Stimulated activated CD4-positive, alpha-beta T cell treated with anti-CD3 and anti-CD28 coated beads, Interleukin-4, amount 100 ng/mL, for 4 hours (primary cell): ENCODE data around the gene LAMC1.

Source experiments
- DNase-seq, 2 experiments: peaks; one replicate each; pipeline ENCODE4 v3.0.0-alpha.2; 2020

Gene LAMC1

GRCh38 chr1:183021405-183022201 is 1.6 kb upstream of the LAMC1 start:
- DNase-seq: no peak

- peak; percentile 12 to 39 for DNase-seq
Measured at GRCh38 chr1:183022202-183023145, 746 bp upstream of the LAMC1 start.

DNA sequence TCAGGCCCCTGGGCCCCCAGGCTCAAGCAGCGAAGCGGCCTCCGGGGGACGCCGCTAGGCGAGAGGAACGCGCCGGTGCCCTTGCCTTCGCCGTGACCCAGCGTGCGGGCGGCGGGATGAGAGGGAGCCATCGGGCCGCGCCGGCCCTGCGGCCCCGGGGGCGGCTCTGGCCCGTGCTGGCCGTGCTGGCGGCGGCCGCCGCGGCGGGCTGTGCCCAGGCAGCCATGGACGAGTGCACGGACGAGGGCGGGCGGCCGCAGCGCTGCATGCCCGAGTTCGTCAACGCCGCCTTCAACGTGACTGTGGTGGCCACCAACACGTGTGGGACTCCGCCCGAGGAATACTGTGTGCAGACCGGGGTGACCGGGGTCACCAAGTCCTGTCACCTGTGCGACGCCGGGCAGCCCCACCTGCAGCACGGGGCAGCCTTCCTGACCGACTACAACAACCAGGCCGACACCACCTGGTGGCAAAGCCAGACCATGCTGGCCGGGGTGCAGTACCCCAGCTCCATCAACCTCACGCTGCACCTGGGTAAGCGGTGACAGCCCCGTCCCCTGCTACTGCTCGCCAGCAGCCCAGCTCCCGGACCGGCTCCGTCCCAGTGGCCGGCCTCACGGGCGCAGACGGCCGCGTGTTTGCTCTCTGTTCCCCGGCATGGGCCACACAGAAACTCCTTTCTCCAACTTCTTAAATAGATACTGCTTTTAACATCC is 539 bp downstream of the LAMC1 start:
- peak; percentile 11 to 25 for DNase-seq

DNA sequence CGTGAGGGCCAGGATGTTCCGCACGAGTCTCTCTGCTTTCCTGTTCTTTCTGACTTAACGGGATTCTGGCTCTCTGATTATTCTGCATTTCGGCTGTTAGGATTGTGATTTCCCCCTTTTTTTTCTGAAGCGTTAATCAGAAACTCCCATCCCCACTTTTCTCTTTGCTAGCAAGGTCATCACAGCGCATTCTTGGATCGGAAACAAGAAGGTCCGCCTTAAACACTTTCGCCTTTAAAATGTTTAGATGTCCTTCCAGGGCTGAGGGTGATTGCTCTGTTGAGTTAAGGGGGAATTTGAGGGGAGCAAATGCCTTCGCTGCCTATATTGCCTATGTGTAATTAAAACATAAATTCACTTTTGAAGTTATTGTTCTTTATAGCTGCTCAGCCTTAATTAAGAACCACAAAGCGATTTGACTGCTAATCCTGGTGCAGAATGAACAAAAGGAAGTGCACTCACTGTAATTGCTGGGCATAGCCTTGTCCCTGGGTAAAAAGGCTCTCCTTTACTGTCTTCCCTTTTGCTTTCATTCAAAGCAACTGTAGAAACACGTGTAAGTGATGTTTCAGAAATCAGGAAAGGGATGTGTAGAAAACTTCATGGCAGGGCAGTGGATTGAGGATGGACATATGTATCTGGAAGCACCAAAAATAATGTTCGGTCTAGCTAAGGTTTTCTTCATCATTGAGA is 1.2 kb downstream of the LAMC1 start:
- no peak for DNase-seq

DNA sequence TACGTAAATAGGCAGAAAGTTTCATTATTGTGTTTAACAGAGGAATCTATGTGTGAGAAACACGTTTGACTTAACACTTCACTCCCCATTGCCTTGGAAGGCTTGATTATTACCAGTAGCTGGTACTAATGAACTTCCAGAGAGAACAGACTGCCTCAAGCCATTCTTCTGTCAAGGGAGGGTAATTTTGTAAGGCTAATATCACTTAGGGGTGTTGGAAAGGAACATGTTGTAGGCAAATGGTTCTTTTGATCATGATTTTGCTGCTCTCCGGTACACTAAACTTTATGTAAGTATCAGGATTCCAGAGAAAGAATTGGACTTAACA is 1.8 kb downstream of the LAMC1 start:
- DNase-seq: no peak

DNA sequence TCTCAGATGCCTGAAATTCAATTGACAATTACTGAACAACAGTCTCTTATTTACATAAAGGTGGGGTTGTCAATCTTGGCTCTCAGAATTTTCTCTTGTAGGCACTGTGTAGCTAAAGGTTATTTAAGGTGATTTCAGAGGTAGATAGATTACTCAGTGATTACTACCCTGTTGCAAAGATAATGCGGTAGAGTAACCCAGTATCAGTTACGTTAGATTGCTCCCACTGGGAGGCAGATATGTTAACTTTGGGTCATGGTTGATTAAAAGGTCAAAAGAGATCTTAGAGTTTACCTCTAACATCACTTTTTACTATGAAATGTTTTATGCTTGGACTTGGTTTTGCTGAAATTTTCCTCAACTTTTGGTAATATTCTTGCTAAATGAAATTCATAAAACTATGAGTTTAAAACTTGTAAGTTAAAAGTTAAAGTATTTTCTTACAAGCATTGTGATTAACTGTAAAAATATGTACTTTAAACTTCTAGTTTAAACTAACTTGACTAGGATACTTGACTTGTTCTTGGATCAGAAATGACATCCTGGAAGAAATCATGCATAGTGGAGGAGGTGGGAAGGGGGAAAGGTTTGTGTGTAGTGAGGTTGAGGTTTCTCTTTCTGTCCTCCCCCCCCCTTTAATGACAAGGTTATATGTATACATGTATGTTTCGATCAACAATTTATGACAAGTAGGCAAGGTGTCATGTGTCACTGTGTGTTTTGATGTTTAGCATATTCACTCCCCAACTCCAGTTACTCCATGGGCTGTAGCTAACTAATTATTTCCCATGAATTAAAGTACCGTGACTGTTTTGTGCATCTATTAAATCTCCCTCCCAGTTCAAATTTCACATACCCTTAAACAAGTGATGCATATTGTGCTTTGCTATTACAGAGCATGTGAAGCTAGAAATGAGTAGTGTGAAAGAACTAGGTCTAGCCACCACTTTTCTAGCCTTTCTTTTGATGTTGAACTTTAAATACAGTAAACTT is 2.9 kb downstream of the LAMC1 start:
- DNase-seq: no peak

DNA sequence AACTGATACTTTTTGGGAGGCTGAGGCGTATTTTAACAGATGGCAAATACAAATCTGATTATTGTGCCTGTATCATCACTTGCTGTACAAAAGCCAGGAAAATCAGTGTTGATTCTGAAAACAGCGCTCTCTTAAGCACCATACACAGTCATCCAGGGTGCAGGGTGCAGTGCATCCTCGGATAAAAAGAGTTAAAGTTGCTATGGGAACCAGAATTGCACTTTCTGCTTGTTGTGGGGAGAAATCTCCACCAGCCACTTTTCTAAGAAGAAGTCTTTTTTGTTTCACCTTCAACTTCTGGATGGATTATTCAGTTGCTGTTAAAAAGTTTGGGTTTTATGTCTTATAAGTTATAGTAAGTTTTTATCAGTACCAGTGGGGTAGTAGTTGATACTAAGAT is 3.8 kb downstream of the LAMC1 start:
- no peak for DNase-seq

DNA sequence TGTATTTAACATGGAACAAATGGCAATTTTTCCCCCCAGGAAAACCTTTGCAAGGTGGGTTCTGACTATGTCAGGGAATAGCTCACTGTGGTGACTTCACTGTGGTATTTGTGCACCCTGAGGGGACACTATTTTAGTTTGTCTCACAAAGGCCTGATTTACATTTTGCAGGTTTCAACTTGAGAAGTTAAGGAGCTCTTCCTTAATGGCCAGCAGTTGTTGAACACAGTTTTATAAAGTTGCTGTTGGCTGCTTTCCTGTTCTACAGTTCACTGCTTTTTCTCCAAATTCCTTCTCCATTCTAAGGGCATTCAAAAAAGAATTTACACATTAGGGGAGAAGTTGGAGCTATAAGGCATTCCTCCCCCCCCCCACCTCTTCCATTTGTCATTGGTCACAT is 4.6 kb downstream of the LAMC1 start:
- no peak for DNase-seq

- no peak for DNase-seq
Measured at GRCh38 chr1:183029591-183030000, 6.4 kb downstream of the LAMC1 start.

GRCh38 chr1:183030053-183030452 is 6.8 kb downstream of the LAMC1 start:
- DNase-seq: no peak

GRCh38 chr1:183032122-183032921 is 9.1 kb downstream of the LAMC1 start:
- DNase-seq: no peak

- peak in 1 of 2 experiments; percentile 12 for DNase-seq
Measured at GRCh38 chr1:183033205-183033604, 10.0 kb downstream of the LAMC1 start.

DNA sequence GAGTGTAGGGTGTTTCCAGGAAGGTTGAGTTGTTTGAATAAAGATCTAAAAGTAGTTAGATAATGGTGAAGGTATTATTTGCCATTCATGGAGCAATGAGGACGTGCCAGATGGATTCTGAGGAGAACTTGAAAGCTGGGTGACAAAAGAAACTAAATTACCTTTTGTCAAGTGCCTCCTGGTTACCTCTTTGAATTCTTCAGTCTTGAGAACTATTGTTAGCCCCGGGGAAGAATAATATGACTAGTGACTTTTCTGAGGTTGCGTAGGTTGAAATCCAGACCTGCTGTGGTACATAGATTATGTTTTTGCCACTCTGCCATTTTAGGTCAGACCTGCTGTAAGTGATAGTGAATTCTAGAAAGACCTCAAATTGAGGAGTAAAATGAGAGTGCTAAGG is 11.5 kb downstream of the LAMC1 start:
- no peak for DNase-seq

DNA sequence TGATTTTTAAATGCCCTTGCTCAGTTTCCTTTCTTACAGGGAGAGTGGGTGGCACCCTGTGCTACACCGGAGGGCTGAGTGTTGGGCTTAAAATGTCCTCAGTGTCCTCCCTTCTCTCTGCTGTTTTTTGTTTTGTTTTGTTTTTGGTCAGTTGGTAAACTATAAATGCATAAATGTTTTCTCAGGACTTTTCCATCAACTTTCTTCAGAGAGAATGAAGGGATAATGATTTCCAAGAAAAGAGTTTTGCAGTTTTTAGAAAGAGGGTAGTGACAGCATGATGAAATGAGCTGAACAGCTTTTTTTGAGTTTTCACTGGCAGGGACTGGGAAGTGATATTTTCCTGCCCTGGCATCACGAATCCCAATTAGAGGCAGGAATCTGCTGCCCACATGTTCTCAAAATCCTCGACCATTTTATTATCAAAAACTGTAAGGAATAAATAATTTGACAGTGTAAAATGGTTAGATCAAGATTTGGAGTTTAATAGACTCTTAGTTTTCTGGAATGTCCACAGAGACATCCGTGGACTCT is 15.2 kb downstream of the LAMC1 start:
- DNase-seq: no peak

GRCh38 chr1:183038913-183039312 is 15.7 kb downstream of the LAMC1 start:
- DNase-seq: no peak

DNA sequence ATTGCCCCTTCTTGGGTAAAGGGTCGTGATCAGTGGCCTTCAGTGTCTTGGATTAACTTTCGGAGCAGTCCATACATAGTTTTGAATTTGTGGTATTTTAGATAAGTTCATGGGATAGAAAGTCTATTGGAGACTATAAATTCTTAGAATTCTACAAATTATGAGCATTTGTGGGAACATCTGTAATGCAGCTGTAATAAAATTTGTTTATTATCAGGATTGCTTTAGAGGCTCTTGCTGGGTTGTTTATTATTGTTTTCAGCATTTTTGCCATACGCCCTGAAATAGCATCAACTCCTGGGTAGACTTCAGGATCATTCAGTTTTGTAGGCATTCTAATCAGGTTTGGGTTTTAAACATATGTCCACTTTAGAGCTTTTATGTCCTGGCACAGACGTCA is 16.1 kb downstream of the LAMC1 start:
- no peak for DNase-seq

DNA sequence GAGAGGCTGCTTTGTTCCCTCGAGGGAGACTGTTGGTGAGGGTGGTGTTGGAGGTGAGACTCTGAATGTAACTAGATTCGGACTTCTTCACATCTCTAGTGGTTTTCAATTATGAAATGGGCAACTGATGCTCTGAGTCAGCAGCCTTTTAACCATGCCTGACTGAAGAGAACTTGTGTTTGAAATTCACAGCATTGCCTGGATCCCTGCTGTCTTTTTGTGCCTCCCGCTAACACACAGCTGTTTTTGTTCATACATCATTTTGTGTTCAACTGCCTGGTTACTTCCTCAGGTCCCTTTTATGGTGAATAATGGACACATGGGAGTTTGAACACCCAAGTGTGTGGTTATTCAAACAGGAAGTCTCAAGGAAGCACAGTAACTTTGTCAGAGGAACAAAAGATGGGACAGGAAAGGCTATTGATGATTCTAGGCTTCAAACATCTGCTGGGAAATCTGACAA is 16.8 kb downstream of the LAMC1 start:
- no peak for DNase-seq

DNA sequence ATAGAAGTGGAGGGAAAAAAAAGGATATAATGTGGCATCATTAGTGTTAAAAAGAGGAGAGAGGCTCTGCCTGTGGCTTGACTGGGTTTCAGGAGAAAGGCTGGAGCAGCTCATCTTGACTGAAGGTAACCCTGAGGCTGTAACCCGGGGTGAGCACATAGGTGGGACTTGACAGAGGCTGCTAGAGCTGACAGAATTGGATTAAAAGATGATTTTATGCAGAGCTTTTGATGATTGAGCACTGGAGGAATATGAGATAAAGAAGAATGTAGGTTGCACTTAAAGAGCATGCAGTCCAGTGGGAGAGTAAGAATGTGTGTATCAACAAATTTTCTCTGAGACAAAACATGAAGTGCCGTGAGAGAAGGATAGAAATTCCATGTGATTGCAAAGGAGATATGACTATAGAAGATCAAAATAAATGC is 17.3 kb downstream of the LAMC1 start:
- DNase-seq: no peak

DNA sequence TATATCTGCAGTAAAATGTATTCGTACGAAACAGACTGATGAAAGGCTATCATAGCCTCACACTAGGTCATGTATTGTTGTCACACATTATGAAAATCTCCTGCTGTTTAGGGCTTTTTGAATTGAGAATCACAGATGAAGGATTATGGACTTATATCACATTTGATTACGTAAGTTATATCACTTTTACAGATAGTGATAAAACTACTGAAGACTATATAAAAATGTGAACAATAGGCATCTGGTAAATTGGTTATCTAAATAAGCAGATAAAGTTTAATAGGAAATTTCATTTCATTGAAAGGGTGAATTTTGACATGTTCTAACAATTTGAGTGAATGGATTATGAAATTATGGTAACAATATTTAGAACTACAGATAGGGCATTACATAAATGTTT is 20.0 kb downstream of the LAMC1 start:
- DNase-seq: no peak
